HG02840 (cell line): ENCODE results near the gene CAP2.

ENCODE experiments used
- ATAC-seq: cut with Tn5 transposase; IDR thresholded peaks from one replicate; pipeline ENCODE4 v1.9.1; 2021; ENCODE audit warnings: mild to moderate bottlenecking, moderate library complexity, moderate number of reproducible peaks; ENCODE audit not compliant: unreplicated experiment, low FRiP score

Gene CAP2

DNA sequence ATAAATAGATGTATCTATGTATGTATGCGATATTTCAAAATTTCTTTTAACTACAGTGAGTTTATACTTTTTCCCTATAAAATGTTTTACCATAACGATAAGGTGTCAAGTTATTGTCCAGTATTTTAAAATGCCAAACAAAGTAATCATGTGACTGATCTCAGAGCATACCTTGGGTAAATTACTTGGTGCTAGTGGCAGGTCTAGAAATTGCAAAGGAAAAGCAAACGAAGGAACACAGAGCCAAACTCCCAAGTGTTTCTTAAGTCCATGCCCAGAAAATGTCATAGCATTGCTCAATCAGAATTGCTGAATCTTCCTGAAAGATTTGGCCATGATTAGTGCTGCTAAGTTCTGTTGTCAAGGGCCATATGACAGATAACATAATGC, 77.5 kb downstream of the CAP2 start:
- no peak for ATAC-seq

DNA sequence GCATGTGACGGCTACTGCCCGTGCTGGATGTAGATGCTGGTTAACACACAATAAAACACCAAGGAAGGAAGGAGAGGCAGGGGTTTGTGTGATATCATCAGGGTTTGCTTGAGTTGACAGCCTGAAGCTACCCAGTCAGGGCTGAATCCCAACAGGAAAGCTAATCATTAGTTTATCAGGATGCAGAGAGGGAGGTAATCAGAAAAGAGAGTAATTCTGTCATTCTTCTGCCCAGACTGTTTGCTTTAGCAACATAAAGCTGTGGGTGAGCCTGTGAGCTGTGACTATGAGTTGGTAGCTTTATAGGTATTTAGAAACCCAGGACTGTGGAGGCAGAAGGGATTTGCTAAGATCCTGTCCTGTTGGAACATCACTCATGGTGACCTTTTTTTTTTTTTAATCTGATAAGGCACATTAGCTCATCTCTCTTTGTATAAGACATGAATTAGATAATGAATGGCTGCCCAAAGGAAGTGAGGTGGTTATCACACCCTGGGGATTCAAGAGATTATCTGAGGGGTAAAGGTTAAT, 79.3 kb downstream of the CAP2 start:
- ATAC-seq: no peak

DNA sequence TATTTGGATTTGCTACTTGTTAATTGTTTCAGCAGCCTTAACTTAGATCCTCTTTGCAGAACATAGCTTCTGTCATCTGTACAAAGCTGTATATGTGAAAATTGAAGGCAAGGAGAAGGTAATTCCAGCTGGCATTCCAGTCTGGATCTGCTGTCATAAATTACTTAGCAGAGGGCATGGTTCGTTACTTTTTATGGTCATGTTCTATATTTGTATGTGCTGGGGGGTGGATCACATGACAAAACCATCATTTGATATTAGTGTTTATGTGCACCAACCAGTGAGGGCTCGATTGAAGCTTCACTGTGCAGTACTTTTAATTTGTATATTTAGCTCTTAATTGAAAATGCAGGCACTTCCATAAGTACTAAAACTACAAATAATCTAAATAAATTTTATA, 80.2 kb downstream of the CAP2 start:
- ATAC-seq: no peak

DNA sequence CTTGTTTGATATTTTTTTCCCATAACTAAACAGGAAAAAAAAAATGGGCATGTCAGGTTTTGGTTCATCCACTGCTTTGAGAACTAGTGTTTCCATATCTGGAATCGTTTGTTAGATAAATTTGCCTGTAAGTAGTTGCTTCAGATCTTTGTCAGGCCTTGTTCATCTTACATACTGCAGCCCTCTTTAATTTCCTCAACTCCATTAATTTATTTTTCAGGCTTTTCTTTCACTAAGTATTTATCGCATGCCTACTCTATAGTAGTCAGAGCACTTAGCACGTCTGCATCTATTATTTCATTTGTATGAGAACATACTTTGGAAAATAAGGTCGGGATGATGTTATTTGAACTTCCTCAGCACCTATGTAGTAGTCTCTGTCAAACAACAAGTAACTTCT, 80.9 kb downstream of the CAP2 start:
- ATAC-seq: no peak

DNA sequence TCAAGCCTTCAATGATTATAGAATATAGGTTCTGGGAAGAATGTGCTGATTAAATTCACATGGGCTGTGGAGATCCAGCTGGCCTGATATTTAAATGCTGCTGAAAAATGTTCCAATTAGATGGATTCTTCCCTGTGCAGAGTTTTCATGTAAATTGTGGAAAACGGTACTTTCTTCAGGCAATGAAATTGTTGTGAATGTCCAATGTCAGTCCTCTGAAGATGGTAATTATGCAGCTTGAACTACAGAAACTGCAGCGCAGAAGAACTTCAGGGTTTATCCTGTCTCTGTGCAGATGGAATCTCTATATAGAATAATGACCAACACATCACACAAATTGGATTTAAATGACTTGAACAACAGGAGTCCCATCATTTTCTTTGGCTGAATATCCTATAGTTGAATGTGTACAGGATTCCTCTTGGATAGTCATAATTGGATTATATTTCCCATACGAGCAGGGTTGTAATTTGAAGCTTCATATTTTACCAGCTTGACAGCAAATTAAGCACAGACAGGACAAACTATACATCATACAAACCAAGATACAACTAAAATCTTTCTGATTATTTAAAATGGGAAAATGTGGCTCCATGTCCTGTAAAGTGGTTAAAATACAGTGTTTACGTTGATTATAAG, 82.3 kb downstream of the CAP2 start:
- no peak for ATAC-seq

DNA sequence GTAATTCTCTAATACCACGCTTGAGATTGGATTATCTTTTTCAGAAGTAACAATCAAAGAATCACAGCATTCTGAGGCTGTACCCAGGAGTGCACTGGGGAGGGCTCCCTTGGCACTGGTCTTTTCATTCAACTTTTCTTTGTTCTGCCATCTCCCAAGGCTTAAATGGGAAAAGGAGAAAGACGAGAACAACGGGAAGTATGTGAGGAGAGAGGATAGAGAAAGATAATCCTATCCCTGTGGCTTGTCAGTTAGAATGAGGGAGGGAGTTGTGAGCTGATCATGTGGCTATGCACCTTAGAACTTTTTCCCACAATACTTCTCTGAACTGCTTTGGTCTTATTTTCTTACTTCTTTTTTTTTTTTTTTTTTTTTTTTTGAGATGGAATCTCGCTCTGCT, 83.1 kb downstream of the CAP2 start:
- no peak for ATAC-seq

DNA sequence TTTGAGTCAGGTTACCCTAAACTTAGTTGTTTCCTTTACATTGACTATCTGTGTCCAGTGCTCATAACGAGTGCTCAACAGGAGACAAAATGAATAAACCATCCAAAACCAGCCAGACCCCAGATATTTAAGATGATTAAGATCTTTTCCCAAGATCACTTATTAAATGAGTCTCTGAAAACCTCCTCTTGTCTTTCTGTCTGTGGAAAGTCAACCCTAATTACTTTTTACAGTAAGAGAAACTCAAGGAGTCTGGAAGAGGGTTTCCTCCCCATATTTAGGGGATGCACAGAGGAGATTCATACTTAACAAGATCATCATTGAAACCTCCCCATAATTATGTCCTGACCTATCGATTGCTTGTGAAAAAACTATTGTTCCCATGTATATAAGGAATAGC, 84.0 kb downstream of the CAP2 start:
- ATAC-seq: no peak

DNA sequence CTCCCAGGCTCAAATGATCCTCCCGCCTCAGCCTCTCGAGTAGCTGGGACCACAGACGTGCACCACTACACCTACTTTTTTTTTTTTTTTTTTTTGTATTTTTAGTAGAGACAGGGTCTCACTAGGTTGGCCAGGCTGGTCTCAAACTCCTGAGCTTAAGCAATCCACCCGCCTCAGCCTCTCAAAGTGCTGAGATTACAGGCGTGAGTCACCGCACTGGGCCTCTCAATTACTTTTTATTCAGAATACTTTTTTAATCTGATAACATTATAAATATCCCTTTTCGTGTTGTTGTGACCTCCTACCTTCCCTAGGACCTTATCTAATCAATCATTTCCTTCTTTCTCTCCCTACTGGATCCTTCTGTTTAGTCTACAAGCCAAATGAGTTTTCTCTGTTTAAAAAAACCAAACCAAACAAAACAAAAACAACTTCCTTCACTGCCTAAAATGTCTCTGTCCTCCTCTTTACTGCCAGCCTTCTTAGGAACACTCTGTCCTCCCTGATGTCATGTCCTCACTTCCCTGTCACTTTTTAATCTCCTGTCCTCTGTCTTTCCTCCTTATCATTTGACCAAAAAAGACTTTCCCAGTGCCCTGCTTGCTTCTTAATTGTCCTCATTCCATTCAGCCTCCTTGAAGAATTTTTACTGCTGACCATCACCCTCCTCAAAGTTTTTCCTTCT, 85.0 kb downstream of the CAP2 start:
- ATAC-seq: no peak

DNA sequence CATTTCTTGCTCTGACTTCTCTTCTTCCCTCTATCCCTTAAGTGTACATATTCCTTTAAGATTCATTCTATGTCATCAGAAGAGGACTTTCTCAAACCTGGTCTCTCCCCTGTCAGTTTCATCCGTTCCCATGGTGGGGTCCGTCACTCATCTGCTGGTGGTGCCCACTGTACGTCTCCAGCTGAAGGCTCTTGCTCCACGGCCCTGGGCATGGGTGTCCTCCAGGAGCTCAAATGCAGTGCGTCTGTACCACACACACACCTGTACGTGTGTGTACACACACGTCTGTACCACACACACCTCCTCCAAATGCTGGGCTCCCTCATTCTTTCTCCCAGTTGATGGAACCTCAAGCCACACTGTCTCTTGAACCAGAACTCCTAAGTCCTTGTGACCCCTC, 85.6 kb downstream of the CAP2 start:
- no peak for ATAC-seq

DNA sequence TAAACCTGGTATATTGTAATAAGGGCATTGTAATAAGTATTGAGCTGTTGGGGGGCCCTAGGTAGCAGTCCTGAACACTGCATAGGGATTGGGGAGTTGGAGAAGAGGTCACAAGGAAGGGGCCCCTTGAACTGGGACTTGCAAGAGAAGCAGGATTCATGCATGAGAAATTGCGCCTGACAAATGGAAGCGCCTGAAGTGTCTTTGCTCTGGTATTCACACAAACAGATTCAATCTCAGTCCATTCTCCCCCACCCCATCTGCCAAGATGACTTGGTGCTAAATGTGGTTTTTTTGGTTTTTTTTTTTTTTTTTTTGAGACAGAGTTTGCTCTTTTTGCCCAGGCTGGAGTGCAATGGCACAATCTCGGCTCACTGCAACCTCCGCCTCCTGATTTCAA, 87.1 kb downstream of the CAP2 start:
- ATAC-seq: no peak

DNA sequence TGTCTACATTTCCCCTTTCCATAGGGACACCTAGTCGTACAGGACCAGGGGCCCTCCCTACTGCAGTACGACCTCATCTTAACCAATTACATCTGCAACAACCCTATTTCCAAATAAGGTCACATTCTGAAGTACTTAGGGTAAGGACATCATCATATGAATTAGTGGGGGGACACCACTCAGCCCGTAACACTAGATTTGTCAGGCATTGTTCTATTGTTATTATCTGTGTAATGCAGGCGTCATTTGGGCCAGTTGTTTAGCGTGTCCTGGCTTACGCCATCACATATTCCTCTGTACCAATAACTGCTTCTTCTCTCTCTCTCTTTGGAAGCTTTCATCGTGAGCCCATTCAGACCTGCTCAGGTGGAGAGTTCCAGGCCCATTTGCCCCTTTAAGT, 89.3 kb downstream of the CAP2 start:
- no peak for ATAC-seq

DNA sequence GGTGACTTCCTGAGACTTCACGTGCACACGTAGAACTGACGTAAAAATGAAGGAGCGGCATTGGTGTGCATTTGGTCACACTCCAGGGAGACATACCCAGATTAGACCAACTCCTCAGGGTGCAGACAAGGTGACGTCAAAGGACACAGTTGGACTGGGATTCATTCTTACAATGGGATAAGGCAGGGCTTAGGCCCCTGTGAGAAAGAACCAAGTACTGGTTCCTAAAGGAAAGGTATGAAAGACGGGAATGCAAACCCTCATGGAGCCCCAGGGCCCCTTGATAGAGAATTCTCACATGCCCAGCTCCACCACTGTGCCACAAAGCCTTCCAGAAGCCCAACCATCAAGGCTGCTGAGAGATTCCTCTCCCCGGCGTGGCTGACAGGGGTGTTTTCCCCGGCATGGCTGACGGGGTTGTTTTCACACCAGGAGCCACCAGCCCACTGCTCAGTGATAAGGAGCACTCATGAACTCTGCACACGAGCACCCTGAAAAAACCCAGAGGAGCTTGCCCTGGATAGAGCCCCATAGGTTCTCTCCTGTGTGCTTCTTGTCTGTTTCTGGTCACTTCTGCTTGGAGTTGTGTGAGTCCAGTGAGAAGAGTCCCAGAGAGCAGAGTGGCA, 90.1 kb downstream of the CAP2 start:
- ATAC-seq: no peak

DNA sequence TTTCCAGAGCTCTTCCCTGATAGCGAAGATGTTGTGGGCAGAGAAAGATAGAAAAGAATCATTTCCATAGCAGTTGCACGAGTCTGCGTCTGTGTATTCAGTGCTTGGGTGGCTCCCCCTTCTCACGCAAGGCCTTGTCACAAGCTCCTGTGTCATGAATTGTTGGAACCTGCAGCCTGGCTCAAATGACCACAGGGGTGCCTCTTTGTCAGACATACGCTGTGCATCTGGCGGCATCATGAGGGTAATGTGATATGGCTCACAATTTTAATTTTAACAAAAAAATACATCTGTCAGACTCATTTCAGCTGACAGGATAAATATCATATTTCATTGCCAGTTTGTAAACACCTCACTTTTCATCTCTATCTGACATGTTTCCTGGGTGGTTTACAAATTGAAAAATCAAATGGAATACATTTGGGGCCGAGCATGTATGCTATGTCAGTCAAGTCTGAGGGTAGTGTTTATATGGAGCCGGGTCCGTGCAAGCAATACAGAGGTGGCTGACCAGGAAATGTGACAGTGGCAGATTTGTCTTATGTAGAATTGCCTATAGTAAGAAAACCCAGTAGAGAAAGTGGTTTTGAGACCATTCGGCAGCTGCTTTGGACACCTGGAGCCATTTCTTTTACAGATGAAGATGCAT, 90.9 kb downstream of the CAP2 start:
- ATAC-seq: no peak

DNA sequence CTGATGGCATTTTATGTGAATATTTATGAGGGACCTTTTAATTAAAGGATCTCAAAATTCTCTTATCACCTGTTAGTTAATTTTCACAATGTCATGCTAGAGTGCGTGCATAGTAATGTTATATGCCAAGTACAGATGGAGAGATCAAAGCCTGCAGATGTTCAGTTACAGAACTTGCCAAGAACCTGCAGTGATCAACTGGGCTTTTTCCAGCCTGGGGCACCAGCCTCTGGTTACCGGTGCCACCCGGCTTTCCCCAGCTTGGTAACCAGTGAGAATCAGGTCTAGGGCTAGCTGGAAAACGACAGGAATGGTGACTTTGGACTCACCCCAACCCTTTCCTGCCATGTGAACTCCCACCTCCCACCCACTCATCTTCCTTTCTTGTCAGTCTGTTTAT, 91.8 kb downstream of the CAP2 start:
- no peak for ATAC-seq

DNA sequence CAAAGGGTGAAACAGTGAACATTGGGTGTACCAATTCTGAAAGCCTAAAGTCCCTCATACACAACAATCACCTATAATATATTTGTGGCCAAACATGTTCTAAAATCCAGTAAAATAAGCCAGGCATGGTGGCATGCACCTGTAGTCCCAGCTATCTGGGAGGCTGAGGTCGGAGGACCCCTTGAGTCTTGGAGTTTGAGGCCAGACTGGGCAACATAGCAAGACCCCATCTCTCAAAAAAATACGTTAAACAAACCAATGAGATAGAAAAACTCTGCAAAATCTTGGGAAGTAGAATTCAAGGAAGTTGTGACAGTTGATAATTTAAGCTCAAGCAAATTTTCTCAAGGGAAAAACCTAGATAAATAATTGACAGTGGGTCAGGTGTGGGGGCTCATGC, 92.6 kb downstream of the CAP2 start:
- ATAC-seq: no peak

DNA sequence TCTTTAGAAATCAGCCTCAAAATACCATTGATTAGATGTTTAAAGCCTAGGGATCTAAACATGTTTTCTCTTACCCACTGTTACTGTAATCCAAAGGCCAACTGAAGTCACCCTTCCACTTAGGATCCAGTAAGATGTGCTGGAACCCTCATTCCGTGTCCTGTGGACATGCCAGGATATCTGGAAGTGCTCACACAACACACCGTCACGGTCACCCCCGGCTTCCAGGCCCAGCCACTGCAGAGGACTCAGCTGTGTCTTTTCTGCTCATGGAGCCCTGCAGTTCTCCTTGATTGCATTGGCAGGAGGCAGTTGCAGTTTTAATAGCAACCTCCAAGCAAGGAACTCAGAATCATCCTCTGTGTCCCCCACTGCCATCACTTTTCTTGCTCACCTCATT, 93.3 kb downstream of the CAP2 start:
- no peak for ATAC-seq

DNA sequence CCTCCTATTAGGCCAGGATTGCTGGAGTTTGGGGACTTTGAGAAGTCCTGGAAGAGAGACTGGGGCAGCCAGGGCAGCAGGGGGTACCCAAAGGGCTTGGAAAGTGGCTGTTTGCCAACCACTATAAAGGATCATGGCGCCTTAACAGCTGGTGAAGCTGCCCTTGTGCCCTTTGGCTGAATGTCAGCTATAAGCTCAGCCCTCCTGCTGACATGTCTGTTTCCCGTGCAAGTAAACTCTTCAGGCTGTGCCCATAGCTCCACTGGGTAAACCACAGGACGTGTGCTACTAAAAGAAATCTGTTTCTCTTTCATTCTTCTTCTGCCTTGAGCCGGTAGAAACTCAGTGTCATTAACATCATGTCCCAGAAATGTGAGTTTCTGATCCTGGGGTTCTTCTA, 97.3 kb downstream of the CAP2 start:
- no peak for ATAC-seq

DNA sequence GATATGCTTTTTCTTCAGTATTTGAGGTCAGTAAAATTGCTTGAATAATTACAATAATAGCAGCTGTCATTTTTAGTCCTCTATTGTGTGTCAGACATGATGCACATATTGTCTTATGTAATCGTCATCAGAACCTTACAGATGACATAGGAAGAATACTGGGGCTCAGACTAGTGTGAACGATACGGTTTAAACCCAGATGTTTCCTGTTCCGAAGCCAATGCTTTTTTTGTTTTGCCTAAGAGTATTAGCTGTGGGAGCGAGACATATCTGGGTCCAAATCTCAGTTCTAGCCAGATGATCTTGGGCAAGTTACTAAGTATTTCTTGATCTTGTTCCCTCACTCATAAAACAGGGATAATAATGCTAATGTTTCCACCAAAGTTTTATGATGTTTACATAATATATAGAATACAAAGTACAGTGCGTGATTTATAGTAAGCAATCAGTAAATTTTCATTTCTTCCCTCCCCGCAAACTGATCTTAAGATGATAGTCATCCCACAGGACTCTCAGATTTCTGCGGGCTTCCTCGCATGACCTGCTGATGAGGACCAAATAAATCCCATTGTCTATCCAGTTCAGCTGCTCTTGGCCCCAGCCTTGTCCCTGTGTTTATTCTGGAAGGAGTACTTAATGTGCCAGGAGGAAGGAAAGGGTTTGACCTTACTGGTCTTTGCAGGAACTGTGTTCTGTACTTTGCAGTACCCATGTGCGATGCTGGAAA, 98.2 kb downstream of the CAP2 start:
- ATAC-seq: no peak

DNA sequence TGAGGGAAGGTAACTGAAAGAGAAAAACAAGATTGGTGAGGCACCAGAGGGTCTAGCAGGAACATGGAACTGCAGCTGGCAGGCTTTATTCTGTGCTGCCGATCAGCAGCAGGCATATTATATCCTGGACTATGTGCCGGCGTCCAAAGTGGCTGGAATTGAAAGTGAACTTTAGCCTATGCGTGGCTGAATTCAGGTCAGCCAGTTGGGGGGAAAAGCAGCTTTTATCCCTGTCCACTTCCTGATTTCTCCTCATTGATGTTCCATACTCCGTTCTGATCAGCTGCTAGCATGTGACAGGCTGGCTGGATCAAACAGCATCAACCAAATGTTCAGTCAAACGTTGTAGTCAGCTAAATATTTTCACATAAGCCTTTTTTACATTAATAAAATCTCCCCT, 99.0 kb downstream of the CAP2 start:
- no peak for ATAC-seq

DNA sequence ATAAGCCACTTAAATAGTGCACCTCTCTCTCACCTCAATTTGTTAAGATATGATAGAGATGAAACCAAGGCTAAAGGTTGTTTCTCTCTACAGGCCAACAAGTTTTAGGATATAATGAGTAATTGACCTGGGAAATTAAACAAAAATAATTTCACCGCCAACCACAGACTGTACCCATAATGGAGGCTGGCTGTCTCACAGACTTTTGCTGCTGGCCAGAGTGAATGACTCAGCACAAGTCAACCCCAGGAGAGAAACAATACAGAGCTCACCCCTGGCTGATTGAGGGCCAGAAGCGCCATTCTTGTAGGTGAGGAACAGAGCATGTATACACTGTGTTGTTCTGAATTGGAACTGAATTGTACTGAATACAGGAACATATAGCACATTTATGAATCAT, 99.9 kb downstream of the CAP2 start:
- ATAC-seq: no peak

DNA sequence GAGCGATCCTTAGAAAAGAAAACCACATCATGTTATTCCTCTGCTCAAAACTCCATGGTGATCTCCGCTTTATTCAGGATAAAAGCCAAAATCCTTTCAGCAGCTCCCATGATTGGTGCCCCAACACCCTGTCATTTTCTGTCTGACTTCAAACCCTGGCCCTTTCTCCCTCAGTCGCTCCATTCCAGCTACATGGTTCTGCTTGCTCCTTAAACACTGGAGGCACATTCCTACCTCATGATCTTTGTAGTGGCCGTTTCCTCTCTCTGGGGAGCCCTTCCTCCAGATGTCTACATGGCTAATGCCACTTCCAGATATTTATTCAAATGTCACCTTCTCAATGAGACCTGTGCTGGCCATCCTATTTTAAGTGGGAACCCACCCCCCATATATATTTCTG, 100.8 kb downstream of the CAP2 start:
- ATAC-seq: no peak
